ENCODE data around the gene CD9.

DNA sequence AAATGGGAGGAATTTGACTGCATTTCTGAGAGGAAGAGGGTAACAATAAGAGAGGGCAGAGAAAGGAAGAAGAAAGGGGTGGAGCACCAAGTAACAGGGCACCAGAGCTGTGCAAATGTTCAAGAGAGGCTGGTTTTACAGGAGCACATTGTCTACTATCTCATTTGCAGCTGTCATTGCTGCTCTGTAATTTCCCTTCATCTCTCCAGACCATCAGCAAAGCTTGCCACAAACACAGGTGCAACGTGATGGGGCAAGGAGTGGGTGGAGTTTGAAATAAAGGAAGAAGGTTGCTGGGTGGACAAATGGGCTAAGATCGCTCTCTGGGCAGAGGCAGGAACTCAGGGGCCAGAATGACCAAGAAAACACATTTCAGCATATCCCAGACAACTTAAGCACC is 62.4 kb downstream of the CD9 start:
- TF ChIP-seq, protein P1, sequence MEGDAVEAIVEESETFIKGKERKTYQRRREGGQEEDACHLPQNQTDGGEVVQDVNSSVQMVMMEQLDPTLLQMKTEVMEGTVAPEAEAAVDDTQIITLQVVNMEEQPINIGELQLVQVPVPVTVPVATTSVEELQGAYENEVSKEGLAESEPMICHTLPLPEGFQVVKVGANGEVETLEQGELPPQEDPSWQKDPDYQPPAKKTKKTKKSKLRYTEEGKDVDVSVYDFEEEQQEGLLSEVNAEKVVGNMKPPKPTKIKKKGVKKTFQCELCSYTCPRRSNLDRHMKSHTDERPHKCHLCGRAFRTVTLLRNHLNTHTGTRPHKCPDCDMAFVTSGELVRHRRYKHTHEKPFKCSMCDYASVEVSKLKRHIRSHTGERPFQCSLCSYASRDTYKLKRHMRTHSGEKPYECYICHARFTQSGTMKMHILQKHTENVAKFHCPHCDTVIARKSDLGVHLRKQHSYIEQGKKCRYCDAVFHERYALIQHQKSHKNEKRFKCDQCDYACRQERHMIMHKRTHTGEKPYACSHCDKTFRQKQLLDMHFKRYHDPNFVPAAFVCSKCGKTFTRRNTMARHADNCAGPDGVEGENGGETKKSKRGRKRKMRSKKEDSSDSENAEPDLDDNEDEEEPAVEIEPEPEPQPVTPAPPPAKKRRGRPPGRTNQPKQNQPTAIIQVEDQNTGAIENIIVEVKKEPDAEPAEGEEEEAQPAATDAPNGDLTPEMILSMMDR (IDR thresholded peaks at IDR 0.05): no peak
- no peak for TF ChIP-seq POLR2A (IDR thresholded peaks at IDR 0.05)
